ENCODE measurements around the gene B4GALT4.
"Not testable (repeated sequence)": the region's sequence is repeated elsewhere in the genome, so short reads cannot be mapped to it uniquely, and the experiment has no call there.

B4GALT4 gene

DNA sequence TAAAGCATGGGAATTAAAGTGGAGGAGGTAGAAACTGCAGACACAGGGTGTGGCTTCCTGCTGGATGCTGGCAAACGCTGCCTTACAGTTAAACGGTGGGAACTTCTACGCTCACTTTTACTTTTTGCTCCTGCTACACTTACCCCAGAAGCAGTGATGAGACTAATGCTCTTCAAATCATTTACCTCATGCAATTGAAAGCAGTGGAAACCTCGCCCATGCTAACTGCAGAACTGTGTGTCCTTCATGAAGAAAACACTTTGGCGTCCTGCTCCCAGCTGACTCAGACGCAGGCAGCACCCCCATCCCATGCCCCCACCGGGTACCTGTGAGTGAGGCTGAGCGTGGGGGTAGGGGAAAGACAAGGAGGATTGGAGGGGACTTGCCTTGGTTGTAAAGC, 35.5 kb downstream of the B4GALT4 start:
- no peak for DNase-seq (ENCODE audit: low read depth)

DNA sequence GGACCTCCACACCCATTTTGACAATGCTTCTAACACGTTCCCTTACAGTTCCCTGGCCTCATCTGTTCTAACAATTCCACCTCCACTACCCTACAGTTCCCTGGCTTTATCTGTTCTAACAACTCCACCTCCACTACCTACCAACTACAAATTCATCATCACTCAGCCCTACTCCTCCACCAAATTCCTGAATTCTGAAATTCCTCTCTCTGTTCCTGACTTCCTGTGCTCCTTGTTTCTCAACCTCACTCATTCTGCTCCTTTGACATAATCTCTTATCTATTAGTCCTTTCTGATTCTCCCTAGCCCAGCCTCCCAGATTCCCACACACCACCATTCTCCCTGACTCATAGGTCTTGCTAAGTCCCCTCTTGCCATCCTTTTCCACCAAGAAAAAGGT, 44.8 kb downstream of the B4GALT4 start:
- no peak for DNase-seq (ENCODE audit: low read depth)

DNA sequence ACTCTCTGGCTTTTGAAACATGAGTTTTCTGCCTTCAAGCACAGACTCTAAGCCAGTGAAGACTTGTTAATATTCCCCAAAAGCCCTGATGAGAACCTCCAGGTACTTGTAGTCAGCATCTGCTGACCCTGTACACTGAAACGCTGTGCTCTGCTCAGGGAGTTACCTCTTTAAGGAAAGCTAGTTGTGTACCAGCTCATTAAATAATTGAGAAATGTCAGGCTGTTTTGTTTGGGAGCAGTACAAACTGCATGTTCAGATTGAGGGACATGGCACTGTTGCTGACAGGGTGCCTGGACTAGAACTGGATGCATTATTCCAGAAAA, 45.6 kb downstream of the B4GALT4 start:
- DNase-seq (ENCODE audit: low read depth), result no peak

DNA sequence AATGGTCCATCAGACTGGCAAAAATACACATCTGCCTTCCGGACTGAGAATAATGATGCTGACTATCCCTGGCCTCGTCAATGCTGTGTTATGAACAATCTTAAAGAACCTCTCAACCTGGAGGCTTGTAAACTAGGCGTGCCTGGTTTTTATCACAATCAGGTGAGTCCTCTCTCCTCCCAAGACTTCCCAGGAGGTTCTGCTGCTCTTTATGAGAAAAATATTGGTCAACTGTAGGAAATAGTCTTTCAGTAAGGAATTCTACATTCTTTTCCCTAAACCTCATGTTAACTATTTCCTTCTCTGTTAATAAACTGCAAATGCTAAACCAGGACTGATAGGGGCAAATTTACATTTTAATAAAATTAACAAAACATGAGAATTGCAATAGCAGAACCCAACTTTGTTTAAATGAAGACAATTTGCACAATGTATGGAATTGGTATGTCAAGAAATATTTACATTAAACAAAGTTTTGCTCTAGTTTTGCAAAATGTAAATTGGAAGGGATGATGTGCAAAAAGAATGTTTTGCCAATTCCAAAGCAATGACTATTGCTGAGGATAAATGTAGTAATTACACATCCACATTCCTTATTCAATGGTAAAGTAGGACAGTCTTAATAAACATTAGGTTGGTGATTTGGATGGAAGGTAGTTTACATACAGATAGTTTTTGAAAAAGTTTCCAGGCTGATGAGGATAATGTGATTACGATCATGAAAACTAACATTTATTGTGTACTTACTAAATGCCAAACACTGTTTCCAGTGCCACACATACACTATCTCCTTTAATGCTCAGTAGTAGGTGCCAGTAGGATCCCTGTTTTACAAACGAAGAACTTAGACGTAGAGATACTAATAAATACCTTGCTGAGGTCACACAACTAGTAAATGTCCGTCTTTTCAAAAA, 46.2 kb downstream of the B4GALT4 start:
- DNase-seq (ENCODE audit: low read depth), result no peak

DNA sequence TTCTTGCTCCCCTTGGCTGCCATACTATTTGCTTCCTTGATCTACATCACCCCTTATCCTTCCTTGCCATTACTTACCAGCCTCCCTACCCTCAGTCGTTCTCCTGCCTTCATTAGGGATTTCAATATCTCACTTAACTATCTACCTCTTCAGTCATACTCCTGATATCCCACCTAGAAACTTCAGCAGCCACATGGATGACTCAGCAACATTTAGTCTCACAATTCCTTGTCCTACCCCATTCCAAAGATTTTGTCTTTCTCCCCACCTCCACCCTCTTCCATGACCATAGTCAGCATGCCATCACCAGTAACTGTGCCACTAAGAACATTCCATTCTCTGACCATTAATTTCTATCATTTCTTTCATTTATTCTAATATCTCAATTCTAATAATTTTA, 48.9 kb downstream of the B4GALT4 start:
- no peak for DNase-seq (ENCODE audit: low read depth)

DNA sequence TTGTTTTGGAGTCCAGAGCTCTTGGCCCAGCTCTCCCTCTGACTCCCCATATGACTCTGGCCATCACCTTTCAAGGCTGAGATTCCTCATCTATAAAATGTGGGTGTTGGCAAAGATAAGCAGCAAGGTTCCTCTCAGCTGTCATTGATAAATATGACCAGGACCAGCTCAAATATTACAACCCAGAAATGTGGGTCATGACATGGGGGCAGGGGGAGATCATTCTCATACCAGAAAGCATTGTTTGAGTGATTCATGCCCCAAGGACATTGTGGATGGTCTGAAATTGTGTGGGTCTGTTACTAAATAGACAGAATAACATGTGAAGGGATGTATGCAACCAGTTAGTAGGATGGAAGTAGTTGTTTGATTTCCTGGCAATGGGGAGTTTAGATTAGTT, 53.4 kb downstream of the B4GALT4 start:
- DNase-seq (ENCODE audit: low read depth), result no peak

DNA sequence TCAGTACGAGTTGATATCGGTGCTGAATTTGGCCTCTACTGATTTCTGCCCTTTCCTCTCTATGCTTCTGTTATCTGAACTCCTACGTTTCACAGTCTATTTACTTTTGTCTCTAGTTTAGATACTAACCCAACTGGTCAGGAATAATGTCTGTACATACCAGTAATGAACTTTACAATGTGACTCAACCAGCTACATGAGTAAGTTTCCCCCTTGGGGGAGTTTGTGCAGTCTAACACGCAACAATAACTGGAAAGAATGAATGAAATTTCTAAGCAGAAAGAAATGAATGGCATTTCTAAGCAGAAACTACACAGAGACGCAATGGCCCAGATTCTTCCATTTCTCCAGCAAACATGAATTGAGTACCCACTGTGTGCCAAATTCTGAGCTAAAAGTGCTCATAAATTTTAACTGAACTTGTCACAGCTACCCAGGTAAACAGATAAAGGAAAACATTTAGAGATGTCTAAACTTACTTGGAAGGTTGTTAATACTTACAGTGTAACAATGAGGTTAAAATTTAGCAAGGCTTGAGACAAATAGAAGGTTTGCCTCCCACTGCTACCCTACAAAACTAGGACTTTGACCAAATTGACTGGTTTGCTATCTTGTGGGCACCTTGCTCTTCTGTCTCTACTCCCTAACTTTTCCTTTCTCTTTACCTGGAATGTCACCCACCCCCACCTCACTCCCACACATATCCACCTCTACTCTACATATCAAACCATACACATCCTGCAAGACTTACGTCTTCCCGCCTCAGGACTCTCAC, 55.7 kb downstream of the B4GALT4 start:
- DNase-seq (ENCODE audit: low read depth), result peak; percentile 78

DNA sequence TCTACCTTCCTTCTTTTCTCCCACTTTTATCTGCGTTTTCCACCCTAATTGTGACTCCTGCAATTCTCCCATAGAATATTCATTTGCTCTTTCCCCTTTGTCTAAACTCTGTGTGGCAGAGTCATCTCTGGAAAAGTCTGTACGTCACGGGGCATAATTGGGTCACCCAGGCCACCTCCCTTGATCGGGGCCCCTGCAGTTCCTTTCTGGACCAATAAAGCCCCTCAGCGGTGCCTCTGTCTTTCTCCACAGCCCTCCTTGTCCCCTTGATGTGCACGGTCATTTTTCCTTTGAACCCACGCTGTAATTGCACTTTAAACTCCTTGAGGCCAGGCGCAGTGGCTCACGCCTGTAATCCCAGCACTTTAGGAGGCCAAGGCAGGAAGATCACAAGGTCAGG, 56.6 kb downstream of the B4GALT4 start:
- DNase-seq (ENCODE audit: low read depth), result no peak

DNA sequence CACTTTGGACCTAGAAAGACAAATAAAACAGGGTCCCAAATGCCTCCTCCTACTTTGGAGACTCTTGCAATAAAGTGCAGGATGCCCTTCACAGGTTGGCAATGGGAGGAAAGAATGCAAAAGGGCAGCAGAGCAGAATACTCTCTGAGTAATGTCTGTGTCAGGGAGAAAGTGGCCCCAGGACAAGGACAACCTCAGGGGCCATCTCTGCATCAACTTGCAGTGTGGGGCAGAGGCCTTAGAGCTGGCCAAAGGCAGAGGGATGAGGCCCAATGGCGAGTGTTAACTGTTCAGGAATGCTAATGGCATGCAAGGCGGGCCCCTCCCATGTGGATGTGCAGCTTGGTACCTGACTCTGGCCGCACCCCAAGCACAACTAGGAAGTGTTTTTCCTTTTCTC, 58.9 kb downstream of the B4GALT4 start:
- DNase-seq (ENCODE audit: low read depth), result no peak

DNA sequence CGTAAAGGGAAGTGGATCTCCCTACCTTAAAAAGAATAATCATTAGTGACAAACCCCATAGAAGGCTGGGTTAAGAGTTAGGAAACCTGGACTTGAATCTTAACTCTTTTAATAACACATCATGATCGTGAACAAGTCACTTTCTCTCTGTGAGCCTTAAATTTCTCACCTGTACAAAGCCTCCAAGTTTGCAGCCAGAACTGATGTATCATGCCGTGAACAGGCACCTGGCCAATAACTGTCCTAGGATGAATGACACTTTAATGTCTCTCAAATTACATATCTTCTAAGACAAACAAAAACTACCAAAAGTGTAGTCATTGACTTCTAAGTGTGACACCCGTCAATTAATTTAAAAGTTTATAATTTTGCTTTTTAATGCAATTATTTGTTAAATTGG, 63.4 kb downstream of the B4GALT4 start:
- no peak for DNase-seq (ENCODE audit: low read depth)

DNA sequence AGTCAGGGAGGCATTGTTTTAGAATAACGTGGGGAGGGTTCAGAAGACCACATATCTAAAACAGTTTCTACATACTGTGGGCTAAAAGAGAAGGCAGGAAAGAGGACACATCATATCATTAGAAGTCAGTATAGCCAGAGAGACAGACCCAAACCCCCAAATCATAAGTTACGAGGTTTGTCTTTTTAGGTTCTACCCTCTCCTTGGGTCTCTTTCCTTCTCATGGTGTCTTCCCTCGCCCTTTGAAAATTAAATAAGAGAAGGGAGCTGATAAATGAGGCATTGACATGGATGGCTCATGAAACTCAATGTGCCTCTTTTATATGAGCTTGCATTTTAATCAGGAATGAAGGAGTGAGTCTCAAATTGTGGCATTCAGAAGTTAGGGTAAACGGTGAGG, 63.9 kb downstream of the B4GALT4 start:
- DNase-seq (ENCODE audit: low read depth), result no peak

DNA sequence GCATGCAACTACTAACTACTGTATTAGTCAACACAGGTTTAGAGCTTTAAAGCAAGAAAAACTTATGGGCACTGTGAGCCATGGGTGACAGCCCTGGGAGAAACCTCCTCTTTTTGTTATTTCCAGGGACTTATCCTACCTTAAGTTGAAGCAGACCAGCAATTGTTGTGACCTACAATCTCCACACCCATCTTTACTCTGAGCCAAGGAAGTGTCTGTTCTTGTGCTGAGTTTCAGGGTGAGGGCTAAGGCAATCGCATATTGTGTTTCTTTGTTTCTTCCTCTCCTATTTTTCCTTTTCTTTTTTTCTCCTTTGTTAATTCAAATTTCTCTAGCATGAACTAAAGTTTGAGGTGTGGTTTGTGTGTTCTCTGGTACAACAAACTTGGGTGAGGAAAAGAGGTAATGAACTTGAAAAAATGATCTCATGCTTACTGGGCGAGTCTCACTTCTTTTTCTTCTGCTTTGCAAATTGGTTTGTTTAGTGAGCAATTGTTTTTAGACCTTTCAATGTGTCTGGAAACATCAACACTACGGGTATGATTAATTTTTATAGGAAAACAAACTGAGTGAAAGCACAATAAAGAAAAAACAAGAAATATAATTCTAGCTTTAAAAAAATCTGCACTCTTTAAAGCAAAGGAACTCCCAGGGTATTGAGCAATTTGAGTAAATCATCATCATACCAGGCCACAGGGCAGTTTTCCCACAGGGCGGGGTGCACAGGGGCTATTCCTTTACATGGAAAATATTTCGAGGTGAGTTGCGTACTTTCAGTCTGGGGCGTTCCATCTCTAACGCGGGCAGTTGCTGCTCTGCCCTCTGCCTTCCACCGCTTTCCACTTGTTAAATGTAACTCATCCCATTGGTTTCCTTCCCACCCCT, 64.6 kb downstream of the B4GALT4 start:
- DNase-seq (ENCODE audit: low read depth), result no peak

DNA sequence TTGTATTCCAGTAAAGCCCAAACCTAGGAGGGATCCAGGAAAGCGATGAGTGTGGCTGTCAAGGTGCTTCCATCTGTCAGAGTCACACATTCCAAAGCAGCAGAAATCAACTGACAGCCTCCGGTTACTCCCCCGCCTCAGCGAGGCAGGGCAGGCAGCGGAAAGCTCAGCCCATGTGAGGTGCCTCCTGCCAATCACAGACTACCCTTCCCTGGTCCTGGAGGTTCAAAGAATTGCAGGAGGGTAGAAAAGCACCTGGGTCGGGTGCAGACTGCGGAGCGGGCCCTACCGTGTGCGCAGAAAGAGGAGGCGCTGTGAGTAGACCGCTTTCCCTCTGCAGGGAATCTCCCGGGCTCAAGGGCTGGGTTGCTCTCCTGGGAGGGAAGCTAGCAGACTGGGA, 67.4 kb downstream of the B4GALT4 start, which contains the start of gene UPK1B:
UPK1B (plus strand) TSS at position 274 of the 400 bp plus-strand sequence. CDS start 13,144 bp downstream, outside the sequence.
- DNase-seq (ENCODE audit: low read depth), result no peak

DNA sequence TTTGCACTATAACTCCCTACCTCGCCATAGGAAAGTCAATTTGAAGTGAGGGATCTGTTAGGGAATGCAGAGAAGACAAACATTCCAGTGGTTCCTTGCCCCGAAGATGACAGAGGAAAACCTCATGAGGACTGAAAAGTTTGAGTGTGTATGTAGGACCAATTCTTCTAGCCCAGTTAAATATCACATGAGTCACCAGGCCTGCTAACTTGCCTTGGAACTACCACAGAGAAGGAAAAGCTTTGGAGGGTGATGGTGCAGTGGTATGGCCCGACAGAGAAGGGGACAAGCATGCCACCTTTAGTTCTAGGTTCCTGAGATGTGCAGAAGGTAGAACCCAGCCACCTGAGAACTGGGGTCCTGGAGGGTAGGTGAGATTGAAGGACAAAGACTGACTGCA, 69.9 kb downstream of the B4GALT4 start:
- DNase-seq (ENCODE audit: low read depth), result no peak

DNA sequence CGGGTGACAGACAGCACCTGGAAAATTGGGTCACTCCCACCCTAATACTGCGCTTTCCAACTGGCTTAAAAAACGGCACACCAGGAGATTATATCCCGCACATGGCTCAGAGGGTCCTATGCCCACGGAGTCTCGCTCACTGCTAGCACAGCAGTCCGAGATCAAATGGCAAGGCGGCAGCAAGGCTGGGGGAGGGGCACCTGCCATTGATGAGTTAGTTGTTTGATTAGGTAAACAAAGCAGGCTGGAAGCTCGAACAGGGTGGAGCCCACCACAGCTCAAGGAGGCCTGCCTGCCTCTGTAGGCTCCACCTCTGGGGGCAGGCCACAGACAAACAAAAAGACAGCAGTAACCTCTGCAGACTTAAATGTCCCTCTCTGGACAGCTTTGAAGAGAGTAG, 75.9 kb downstream of the B4GALT4 start:
- DNase-seq (ENCODE audit: low read depth), result not testable (repeated sequence)
